ENCODE measurements around the gene ANKH. TPM values are rescaled to one million over a fixed set of nuclear protein-coding genes. Genes with fewer than 3 reads are reported as not detected.

The ANKH gene
- polyA plus RNA-seq, 1 donor from 2014 or later = 9.9 TPM

- Histone ChIP-seq H3K36me3 (ENCODE audit: insufficient read depth, low read length) (no peaks in the 10 kb centered on the region), H2AFZ (ENCODE audit: low read depth, low read length) (no peak overlapping the region), H3F3A (ENCODE audit: insufficient read depth, low read length, poor library complexity, severe bottlenecking) (no peaks in the 10 kb centered on the region), H3K4me2 (ENCODE audit: low read length) (no peak overlapping the region), H3K27me3 (ENCODE audit: insufficient read depth, low read depth, low read length) (no peaks in the 10 kb centered on the region), H3K9ac (ENCODE audit: low read length) (no peak overlapping the region), H3K79me2 (replicated peaks; ENCODE audit: insufficient read depth, low read length) (no peaks in the 10 kb centered on the region), H3K4me3 (ENCODE audit: low read length) (no peak overlapping the region), H3K27ac (ENCODE audit: low read length) (no peak overlapping the region), H3K9me2 (ENCODE audit: insufficient read depth, low read length) (no peaks in the 10 kb centered on the region), H3K9me3 (ENCODE audit: low read length) (no peaks in the 10 kb centered on the region), H4K20me1 (ENCODE audit: insufficient read depth) (no peaks in the 10 kb centered on the region)
- TF ChIP-seq TAF1 (IDR thresholded peaks at IDR 0.05; ENCODE audit: low read depth) (no peak), EZH2 (IDR thresholded peaks at IDR 0.05; ENCODE audit: borderline replicate concordance, insufficient read depth, low read length, poor library complexity, severe bottlenecking) (no peak), SMC3 (conservative IDR thresholded peaks at IDR 0.05; ENCODE audit: poor library complexity) (no peak), MXI1 (conservative IDR thresholded peaks at IDR 0.05; ENCODE audit: poor library complexity, severe bottlenecking) (no peak), RAD21 (conservative IDR thresholded peaks at IDR 0.05) (no peak), CTCF (IDR thresholded peaks at IDR 0.05; ENCODE audit: poor library complexity, severe bottlenecking) (no peak), EP300 (conservative IDR thresholded peaks at IDR 0.05; ENCODE audit: poor library complexity, severe bottlenecking) (no peak), POLR2AphosphoS5 (IDR thresholded peaks at IDR 0.05) (no peak)
- TF ChIP-seq, protein P1, sequence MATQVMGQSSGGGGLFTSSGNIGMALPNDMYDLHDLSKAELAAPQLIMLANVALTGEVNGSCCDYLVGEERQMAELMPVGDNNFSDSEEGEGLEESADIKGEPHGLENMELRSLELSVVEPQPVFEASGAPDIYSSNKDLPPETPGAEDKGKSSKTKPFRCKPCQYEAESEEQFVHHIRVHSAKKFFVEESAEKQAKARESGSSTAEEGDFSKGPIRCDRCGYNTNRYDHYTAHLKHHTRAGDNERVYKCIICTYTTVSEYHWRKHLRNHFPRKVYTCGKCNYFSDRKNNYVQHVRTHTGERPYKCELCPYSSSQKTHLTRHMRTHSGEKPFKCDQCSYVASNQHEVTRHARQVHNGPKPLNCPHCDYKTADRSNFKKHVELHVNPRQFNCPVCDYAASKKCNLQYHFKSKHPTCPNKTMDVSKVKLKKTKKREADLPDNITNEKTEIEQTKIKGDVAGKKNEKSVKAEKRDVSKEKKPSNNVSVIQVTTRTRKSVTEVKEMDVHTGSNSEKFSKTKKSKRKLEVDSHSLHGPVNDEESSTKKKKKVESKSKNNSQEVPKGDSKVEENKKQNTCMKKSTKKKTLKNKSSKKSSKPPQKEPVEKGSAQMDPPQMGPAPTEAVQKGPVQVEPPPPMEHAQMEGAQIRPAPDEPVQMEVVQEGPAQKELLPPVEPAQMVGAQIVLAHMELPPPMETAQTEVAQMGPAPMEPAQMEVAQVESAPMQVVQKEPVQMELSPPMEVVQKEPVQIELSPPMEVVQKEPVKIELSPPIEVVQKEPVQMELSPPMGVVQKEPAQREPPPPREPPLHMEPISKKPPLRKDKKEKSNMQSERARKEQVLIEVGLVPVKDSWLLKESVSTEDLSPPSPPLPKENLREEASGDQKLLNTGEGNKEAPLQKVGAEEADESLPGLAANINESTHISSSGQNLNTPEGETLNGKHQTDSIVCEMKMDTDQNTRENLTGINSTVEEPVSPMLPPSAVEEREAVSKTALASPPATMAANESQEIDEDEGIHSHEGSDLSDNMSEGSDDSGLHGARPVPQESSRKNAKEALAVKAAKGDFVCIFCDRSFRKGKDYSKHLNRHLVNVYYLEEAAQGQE (IDR thresholded peaks at IDR 0.05; ENCODE audit: borderline replicate concordance) = no peak
Measured at GRCh38 chr5:14749579-14750101, 121.9 kb downstream of the ANKH start.

GRCh38 chr5:14748180-14748900 is 123.2 kb downstream of the ANKH start:
- no peaks in the 10 kb centered on the region for H3K9me3 ChIP-seq (ENCODE audit: low read length)
- no peak overlapping the region for H3K4me2 ChIP-seq (ENCODE audit: low read length)
- H3K9me2 ChIP-seq (ENCODE audit: insufficient read depth, low read length) = no peaks in the 10 kb centered on the region
- no peaks in the 10 kb centered on the region for H3F3A ChIP-seq (ENCODE audit: insufficient read depth, low read length, poor library complexity, severe bottlenecking)
- no peak overlapping the region for H3K27ac ChIP-seq (ENCODE audit: low read length)
- H3K79me2 ChIP-seq (replicated peaks; ENCODE audit: insufficient read depth, low read length) = no peaks in the 10 kb centered on the region
- TF ChIP-seq RAD21 (conservative IDR thresholded peaks at IDR 0.05) (no peak), CTCF (IDR thresholded peaks at IDR 0.05; ENCODE audit: poor library complexity, severe bottlenecking) (no peak), MXI1 (conservative IDR thresholded peaks at IDR 0.05; ENCODE audit: poor library complexity, severe bottlenecking) (no peak), SMC3 (conservative IDR thresholded peaks at IDR 0.05; ENCODE audit: poor library complexity) (no peak), POLR2AphosphoS5 (IDR thresholded peaks at IDR 0.05) (no peak), TAF1 (IDR thresholded peaks at IDR 0.05; ENCODE audit: low read depth) (no peak), EZH2 (IDR thresholded peaks at IDR 0.05; ENCODE audit: borderline replicate concordance, insufficient read depth, low read length, poor library complexity, severe bottlenecking) (no peak), EP300 (conservative IDR thresholded peaks at IDR 0.05; ENCODE audit: poor library complexity, severe bottlenecking) (no peak)
- TF ChIP-seq, protein P1 (IDR thresholded peaks at IDR 0.05; ENCODE audit: borderline replicate concordance) = no peak
- peaks cover under 1% of the 10 kb centered on the region for H3K36me3 ChIP-seq (ENCODE audit: insufficient read depth, low read length)
- H3K27me3 ChIP-seq (ENCODE audit: insufficient read depth, low read depth, low read length) = no peaks in the 10 kb centered on the region
- H3K4me3 ChIP-seq (ENCODE audit: low read length) = no peak overlapping the region
- H4K20me1 ChIP-seq (ENCODE audit: insufficient read depth) = no peaks in the 10 kb centered on the region
- H2AFZ ChIP-seq (ENCODE audit: low read depth, low read length) = no peak overlapping the region
- no peak overlapping the region for H3K9ac ChIP-seq (ENCODE audit: low read length)

Data from neural cell (in vitro differentiated cells).